GM18858 (cell line): ENCODE measurements around the gene DGKD.

Experiments used
- ATAC-seq: cut with Tn5 transposase; IDR thresholded peaks from one replicate; pipeline ENCODE4 v1.9.1; 2021; ENCODE audit not compliant: unreplicated experiment

DGKD gene

DNA sequence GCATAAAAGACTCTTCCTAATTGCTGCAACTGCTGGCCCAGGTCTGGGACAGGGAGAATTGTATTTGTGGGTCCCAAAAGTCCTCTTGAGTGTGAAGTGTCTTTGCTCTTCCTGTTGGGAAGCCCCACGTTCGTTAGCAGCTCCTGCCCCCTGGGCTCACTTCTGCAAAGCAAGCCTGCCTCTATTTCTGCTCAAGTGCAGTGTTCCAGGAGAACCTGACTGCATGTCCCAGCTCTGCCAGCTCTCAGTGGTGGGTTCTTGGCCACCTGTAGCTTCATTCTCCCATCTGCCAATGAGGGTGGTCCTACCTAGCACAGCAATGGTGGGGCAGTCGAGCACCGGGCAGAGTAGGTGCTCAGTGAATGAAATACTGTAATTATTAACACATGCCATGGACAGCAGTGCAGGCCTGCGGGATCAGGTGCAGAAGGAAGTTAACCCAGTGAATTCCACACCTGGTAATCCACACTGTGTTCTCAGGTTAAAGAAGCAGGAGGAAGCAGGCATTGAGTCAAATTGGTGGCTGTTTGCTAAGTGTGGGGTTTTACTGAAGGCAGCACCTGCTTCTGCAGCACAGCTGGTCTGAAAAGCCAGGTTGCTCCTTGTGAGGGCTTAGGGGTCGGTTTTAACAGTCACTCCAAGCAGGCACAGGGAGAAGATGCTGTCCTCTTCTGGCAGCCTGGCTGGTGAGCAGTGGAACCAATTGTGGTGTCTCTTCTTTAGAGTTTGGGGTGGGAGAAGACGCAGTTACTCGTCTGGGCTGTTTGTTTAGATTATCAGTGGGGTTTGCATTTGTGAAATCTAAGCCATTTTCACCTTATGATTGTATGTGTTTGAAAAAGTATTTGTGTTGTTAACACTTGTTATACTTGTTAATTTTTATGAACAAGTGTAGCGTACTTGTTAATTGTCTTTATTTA, 54.3 kb downstream of the DGKD start:
- no peak for ATAC-seq

DNA sequence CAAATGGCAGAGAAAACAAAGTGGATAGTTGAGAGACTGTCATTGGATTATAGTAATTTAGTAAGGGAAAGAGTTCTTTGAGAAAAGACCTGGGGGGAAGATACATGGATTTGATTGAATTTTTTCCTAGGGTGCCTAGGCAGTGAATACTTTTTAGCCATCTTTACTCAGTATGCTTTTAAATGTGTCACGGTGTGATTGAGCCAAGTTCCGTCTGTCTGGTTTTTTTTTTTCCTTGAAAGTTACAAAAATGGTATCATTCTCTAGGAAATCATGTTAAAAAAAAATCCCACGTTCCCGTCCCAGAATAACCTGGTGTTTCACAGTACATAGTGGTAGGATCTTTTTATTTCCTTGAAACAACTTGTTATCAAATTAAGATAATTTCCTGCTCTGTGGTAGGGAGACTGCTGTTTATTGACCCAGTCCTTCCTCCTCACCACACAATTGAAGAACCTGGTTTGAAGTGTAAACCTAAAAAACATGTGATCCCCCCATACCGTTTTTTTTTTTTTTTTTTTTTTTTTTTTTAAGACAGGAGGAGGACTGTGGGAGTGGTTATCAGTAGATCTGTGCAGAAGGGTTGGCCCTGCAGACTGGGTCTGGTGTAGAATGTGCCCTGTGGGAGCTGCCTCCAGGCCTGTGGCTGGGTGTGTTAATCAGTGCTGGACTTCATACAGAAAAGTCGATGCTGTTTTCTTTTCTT, 55.1 kb downstream of the DGKD start:
- no peak for ATAC-seq

DNA sequence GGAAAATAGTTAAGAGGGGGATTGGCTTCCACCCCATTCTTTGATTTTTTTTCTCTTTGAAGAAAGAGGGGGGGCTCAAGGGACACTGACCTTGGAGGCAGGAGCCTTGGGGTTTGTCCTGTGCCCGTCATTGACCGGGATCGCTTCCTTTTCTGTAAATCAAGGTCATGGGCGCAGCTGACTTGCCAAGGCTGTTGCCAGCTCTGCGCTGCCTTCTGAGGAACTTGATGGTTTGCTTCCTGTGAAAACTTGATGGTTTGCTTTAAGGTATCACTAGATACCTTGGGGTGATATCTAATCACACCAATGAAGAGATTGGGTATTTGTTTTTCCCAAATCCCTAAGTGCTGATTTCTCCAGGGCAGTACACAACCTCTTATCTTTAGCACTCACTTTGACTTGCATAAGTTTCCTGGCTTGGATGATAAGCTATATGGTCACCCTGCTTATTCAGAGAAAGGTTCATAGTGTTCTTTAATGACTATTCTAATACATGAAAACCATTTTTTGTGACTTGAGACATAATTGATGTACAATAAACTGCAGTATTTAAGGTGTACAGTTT, 56.0 kb downstream of the DGKD start:
- no peak for ATAC-seq

DNA sequence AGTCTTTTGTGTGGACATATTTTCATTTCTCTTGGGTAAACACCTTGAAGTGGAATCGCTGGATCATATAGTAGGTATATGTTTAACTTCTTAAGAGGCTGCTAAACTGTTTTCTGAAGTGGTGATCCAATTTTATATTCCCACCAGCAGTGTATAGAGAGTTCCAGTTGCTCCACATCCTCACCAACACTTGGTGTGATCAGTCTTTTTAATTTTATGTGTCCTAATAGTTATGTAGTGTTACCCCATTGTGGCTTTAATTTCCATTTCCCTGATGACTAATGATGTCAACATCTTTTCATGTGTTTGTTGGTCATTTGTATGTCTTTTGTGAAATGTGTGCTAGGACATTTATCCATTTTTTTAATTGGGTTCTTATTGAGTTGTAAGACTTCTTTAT, 56.9 kb downstream of the DGKD start:
- ATAC-seq = no peak

DNA sequence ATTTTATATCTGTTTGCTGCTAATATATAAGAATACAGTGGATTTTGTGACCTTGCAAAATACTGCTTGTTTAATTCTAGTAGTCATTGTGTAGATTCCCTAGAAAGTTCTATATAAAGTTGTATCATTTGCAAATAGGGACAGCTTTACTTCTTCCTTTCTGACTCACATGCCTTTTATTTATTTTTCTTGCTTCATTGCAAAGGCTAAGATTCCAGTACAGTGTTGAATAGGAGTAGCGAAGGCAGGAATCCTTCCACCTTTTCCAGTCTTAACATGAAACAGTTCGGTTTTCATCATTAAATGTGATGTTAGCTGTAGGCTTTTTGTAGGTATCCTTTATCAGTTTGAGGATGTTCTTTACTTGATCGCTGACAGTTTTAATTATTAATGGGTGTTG, 58.1 kb downstream of the DGKD start:
- ATAC-seq = no peak

DNA sequence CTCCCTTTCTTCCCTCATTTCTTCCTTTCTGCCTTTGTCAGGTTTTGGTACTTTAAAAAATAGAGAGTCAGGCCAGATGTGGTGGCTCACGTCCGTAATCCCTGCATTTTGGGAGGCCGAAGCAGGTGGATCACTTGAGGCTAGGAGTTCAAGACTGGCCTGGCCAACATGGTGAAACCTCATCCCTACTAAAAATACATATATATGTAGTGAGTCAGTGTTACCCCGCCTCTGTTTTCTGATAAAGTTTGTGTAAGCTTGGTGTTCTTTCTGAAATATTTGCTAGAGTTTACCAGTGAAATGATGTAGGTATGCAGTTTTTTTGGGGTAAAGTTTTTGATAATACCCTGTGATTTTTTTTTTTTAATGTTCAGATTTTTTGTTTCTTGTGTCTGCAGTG, 58.8 kb downstream of the DGKD start:
- ATAC-seq = no peak

DNA sequence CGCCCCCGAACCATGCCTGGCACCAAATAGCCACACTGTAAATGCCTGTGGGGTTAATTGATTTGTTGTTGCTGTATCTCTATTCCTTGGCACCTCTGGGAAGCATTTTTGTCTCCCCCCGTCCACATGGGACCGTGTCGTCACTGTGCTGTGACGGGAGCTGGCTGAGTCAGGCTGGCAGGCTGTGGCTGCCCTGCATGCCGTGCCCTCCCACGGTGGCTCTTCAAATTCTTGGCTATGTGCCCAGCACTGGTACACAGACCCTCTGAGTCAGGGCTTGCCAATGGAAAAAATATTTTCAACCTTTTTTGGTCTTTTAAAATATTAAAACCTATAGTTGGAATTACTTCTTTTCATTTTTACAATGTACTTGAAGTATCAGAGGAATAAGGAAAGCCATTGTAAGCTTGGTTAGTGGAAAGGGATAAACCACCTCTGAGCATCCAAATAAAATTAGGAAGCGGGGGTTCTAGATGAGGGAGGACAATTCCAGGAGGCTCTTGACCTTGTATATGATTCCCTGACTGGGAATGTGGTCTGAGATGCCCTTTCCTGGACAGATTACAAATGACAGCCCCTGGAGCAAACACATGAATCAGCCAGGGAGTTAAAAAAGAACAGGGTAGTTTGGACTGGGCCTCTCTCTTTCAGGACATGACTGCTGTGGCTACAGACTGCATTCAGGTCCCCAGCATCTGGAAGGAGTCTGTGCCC, 59.4 kb downstream of the DGKD start:
- ATAC-seq = no peak

DNA sequence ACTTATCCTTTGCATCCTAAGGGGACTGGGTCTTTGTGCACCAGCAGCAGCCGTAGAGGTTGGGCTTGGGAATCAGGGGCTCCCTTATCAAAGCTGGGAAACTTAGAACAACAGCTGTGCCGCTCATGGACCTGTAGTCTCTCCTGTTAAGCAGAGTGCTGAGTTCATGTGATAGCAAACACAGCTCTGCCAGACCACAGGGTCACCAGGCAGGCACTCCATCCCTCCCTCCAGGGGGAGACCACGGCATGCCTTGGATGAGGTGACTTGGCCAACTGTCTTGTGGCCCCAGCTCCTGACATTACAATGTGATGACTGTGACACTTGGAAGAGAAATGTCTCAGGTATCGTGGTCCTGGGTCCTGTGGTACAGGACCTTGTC, 60.0 kb downstream of the DGKD start:
- no peak for ATAC-seq

DNA sequence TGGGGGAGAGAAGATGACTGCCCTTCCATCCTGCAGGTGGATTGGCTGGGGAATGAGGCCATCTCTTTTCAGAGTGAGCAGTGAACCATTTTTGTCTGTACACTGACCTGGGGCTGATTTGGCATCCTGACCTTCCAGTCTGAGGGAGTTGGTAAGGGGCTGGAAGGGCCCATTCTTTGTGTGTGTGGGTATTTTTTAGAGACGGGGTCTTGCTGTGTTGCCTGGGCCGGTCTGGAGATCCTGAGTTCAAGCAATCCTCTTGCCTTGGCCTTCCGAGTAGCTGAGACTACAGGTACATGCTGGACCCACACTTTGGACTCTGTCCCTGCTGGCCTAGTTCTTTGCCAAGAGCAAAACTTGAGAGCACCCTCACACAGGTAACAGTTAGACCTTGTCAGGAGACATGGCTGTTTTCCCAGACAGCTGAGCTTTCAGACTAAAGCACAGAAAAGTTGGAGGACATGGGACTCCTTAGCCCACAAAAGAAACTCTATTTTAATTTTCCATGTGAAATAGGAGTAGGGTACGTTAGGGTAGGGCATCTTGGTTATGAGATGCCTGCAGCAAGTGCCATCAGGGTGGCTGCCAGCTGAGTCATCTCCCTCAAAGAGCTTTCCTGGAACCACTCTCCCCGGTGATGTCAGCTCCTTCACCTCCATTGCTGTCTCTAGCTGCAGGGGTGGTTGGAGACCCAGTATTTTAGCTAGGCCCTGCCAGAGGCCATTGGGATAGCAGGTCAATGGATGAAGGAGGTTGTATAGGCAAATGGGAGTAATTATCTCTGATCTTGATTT, 60.7 kb downstream of the DGKD start:
- no peak for ATAC-seq

DNA sequence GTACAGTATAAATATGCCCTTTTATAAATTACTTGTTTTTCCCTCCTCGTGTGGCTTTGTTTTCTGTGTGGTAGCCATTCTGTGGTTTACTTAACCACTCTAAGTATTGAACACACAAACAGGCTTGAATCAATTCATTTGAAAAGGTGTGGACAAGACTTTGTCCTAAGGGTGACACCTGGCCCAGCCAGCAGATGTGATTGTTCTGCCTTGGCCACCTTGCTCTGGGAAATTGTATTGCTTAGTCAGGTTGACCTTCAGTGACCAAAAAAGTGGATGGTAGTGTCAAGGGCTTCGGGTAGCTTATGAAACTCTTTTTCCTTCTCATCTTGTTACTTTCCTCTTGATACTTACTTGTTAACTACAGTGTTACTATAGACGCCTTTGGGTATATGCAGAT, 61.9 kb downstream of the DGKD start:
- ATAC-seq = no peak

DNA sequence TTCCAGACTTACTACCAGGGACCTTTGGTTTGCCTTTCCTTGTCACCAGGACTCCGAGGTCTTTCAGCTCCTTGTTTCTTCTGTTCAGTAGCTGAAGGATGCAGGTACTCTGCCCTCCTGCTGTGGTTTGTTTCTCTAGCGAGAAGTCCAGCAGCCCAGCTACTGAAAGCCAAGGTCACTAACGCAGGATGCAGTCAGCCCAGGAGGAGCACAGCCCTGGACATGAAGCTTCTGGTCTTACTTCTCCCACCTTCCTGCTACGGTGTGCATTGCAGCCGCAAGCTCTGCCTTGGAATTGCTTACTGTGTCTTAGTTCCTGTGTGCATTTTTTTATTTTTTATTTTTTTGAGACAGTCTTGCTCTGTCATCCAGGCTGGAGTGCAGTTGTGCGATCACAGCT, 62.4 kb downstream of the DGKD start:
- no peak for ATAC-seq

DNA sequence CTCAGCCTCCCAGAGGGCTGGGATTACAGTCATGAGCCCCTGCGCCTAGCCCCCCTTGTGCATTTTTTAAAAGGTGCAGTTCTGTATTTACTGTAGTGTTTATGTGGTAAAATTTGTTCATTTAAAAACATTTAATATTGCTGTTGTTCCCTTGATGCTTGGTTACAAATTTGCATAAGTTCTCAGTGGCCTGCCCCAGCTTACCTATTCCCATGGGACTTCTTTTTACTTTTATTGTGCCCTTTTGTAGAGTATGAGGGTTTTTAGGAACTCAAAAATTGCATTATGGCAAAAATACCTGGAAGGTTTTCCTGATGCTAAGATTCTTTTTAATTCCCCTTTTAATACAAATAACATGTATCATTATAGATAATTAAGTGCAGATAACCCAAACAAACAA, 63.0 kb downstream of the DGKD start:
- ATAC-seq = no peak

DNA sequence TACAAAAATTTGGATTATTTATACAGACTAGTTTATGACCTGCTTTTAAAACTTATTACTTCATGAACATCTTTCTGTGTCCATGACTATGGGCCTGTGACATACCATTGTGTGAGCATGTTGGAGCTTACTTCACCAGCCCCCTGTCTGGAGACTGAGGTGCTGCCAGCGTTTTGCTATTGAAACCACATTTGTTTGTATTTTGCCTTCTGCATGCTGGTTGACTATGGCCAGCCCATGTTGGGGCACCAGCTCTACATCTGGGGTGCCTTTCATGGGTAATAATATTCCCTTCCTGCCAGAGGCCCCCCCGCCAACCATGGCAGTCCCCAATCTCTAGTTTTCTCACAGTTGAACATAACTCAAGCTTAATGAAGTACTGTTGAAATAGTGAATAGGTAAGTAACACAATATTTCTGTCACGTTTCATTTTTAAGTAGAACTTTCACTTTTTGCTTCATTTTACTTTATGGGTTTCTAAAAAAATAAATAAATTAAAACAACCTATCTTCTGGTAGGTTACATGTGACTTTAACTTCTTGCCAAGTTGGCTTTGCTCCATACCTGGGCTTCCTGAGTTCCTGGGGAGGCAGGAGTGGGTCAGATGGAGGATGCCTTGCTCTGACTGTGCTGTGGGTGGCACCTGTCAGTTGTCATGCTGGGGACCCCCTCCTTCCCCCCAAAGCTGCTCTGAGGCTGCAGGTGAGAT, 63.9 kb downstream of the DGKD start:
- no peak for ATAC-seq

DNA sequence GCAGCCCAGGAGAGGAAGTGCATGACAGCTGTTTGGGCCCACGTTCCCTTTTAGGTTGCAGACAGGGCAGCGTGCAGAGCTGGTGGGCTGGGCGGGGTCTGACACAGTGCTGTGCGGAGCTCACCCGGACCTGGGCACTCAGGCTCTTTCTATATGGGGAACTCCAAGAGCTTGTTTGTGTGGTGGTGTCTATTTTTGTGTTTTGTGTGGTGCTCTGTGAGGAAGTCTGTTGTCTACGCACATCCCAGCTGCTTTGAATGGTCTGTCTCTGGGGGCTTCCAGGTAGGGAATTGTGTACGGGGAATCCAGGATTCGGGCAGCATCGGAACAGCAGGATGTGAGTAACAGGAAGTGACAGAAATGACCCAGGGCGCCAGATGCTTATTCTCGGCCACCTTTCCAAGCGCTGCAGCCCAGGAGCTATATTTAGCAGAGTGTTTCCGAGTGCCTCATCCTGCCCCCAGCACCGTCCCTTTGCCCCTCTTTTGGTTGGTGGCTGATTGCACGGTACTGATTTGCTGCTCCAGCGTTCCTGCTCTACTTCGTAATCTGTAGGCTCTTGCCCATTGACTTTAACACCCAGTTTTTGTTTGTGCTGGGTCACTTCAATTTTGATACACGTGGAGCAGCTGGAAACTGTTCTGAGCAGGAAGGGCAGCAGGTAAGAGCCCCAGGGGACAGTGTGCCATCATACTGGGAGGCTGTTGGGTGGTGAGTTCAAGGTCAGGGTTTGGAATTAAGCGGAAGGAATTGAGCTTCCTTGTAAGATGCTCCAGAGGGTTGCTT, 64.7 kb downstream of the DGKD start:
- ATAC-seq = no peak

DNA sequence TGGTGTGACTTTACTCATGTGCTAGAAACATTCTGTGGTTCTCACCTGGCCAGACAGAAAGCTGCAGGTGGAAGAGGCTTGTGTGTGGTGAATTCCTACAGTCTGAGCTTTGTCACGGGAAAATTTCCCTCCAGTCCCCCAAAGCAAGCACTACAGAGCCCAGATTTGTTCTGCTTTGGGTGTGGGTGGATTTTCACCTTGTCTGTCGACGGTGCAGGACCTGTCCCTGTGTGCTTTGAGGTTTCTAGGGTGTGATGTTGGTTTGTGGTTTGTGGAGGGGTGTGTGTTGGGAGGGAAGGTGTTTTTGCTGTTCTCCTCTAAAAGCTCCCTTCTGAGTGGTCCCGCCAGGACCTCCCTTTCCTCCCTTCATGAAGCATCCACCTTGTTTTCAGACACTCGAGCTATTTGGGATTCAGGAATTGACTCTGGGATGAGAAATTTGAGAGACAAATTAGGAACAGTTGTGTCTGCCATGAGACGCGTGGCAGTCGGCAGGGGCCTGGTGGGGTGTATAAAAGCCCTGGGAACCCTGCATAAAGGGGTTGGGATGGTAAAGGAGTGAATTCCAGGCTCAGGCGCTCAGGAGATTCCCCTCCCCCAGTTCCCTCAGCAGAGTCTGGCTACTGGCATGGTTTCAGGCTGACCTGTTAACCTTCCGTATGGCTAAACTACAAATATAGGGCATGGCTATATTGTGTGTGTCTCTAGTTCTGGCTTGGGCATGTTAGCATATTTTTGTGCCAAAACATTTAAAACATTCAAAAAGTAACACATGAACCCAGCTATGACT, 65.5 kb downstream of the DGKD start:
- ATAC-seq = no peak

DNA sequence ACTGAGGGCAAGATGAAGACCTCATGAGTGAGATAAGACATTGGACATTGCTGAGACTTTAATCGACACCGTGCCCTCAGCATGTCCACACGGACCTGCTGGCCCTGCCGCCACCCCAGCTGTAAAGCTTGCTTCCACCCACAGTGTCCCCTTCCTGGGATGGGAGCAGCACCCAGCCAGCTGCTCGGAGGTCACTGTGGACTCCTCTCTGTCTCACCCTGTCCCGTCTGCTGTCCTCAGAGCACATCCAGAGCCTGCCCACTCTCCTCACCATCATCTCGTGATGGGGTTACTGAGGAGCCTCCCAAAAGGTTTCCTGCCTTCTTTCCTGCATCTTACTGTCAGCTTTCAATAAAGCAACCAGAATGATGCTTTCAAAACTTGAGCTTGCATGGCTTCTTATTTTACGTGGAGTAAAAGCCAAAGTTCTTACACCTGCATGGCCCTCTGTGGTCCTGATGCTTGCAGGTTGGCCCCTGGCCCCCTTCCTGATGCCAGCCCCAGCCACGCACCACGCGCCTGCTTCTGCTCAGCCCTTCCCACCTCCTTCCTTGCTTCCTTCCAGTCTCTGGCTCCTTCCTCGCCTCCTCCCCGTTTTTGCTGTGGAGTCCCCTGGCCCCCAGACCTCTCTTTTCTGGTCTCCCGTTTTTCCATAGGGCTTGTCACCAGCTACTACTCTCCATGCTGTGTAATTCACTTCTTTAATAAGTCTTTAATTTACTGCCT, 67.0 kb downstream of the DGKD start:
- ATAC-seq = no peak

DNA sequence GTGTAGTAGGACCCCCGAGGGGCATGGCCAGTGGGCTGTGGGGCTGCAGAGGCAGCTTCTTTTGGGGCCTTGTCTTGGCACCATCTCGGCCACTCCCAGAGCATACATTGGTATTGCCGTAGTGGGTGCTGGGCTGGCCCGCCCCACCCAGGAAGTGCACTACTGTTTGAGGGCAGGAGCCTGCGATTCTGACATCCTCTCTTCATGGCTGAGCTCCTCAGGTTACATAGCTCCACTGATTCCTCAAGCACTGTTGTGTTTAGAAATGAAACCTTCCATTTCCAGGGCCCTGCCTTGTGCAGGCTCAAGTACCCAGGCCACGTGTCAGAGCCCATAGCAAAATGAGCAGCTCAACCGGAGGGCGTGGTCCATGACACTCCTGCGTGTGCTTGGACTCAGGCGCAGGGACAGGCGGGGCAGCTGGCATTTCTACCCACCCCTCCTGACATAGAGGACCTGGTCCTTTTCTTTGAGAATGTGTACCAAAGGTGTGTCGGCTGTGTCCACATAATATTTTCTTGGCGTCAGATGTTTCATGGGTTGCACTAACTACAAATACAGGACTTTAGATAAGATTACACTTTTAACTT, 67.9 kb downstream of the DGKD start:
- peak; percentile 69 for ATAC-seq
